GM12872 (cell line): ENCODE results near the gene IFT25.

Source experiments
- CTCF ChIP-seq: IDR thresholded peaks from 3 replicates; pipeline ENCODE4 v1.5.1; 2011; ENCODE audit warnings: low read depth, mild to moderate bottlenecking, low read length, moderate library complexity; ENCODE audit not compliant: insufficient read depth

Gene IFT25

GRCh38 chr1:53899206-53899628 lies 46.3 kb downstream of the IFT25 start:
- TF ChIP-seq CTCF = no peak

- no peak for TF ChIP-seq CTCF
Measured at GRCh38 chr1:53896635-53897229, 48.8 kb downstream of the IFT25 start.

GRCh38 chr1:53895421-53895820 lies 50.1 kb downstream of the IFT25 start:
- TF ChIP-seq CTCF = no peak

GRCh38 chr1:53894644-53895043 lies 50.9 kb downstream of the IFT25 start:
- no peak for TF ChIP-seq CTCF

GRCh38 chr1:53893999-53894636 lies 51.4 kb downstream of the IFT25 start, which contains the start of gene DIO1:
TSS of gene DIO1 (plus strand) at chr1:53894187. CDS start at chr1:53894211, 24 bp downstream.
- TF ChIP-seq CTCF = no peak

- TF ChIP-seq CTCF = no peak
Measured at GRCh38 chr1:53892911-53893310, 52.6 kb downstream of the IFT25 start.

- no peak for TF ChIP-seq CTCF
Measured at GRCh38 chr1:53891678-53892077, 53.8 kb downstream of the IFT25 start.
